Measurements from ENCODE around the gene UBAC1. TPM values are rescaled to one million over a fixed set of nuclear protein-coding genes. Genes with fewer than 3 reads are reported as not detected.

Gene UBAC1
- total RNA-seq, 3 donors from 2014 or later: 30.4 to 33.4 (median 31.4) TPM

DNA sequence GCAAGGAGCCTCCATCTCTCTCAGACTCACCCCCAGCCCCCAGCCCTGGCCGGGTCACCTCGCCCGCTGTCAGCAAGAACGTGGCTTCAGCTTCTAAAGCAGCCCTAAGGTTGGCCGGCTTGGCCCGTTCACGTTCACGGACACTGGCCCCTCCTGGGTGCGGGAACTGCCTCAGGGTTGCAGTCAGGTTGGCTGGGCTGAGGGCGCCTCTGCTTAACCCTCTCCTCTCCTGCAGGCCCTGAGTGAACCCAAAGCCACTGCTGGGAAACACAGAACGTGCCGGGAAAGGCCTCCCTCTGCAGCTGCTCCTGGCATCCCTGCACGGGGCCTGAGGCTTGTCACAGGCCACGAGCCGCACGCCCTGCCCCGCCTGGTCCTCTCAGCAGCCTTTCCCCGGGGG lies 40.1 kb upstream of the UBAC1 start:
- Mint-ChIP-seq H3K4me3 (no peak overlapping the region), H3K4me1 (ENCODE audit: low read depth) (no peaks in the 10 kb centered on the region), H3K27me3 (ENCODE audit: low read depth) (no peaks in the 10 kb centered on the region), H3K36me3 (ENCODE audit: insufficient read depth) (no peaks in the 10 kb centered on the region), H3K9me3 (no peaks in the 10 kb centered on the region)
- ATAC-seq: no peak
- no peak for DNase-seq

DNA sequence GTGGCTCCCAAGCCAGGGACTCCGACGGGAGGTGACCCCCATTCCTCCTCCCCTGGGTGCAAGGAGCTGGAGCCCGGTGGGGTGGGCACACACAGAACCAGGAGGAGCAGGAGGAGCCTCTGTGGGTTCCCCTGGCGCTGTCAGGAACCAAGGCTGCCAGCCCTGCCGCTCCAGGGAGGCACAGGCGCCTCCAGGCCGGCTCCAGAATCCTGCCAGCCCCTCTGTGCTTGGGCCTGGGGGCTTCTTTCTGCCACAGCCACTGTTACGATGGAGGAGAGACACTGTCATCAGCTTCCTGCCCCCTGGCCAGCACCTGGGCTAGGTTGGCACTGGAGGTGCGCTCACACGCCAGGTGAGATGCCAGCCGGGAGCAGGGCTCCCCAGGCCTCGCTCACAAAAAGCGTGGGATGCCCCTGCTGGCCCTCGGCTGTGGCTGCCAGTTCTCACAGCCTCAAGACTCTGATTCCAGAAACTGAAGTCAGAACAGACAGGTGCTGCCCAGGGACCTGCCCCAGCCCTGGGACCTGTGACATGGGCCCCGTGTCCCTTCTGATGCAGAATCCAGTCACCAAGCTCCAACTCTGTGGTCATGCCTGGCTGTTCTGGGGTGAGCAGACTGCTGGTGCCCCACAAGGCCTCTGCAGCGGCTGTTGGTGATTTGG lies 37.4 kb upstream of the UBAC1 start:
- Mint-ChIP-seq H3K36me3 (ENCODE audit: insufficient read depth) (no peaks in the 10 kb centered on the region), H3K4me1 (ENCODE audit: low read depth) (peaks cover 4% of the 10 kb centered on the region), H3K27me3 (ENCODE audit: low read depth) (no peaks in the 10 kb centered on the region), H3K9me3 (no peaks in the 10 kb centered on the region), H3K4me3 (no peak overlapping the region)
- ATAC-seq (no peak), DNase-seq (no peak)

DNA sequence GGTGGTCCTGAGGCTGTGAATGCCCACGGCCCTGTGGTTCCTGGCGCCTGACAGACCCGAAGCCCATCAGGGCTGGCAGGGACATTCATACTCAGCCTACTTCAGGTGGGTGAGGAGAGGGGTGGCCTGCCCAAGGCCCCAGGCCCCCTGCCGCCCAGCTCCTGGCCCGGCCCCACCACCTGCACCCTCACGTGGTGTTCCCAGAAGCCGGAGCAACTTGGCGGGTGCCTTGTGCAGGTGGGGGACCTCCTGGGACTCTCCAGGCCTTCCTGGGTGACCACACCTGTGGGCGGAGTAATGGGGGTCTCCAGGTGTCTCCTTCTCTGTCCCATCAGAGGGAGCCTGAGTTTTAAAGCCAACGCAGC lies 36.8 kb upstream of the UBAC1 start:
- H3K9me3 Mint-ChIP-seq: no peaks in the 10 kb centered on the region
- peaks cover 4% of the 10 kb centered on the region for H3K4me1 Mint-ChIP-seq (ENCODE audit: low read depth)
- H3K36me3 Mint-ChIP-seq (ENCODE audit: insufficient read depth): no peaks in the 10 kb centered on the region
- H3K27me3 Mint-ChIP-seq (ENCODE audit: low read depth): no peaks in the 10 kb centered on the region
- ATAC-seq (no peak), DNase-seq (no peak)
- H3K4me3 Mint-ChIP-seq: no peak overlapping the region

DNA sequence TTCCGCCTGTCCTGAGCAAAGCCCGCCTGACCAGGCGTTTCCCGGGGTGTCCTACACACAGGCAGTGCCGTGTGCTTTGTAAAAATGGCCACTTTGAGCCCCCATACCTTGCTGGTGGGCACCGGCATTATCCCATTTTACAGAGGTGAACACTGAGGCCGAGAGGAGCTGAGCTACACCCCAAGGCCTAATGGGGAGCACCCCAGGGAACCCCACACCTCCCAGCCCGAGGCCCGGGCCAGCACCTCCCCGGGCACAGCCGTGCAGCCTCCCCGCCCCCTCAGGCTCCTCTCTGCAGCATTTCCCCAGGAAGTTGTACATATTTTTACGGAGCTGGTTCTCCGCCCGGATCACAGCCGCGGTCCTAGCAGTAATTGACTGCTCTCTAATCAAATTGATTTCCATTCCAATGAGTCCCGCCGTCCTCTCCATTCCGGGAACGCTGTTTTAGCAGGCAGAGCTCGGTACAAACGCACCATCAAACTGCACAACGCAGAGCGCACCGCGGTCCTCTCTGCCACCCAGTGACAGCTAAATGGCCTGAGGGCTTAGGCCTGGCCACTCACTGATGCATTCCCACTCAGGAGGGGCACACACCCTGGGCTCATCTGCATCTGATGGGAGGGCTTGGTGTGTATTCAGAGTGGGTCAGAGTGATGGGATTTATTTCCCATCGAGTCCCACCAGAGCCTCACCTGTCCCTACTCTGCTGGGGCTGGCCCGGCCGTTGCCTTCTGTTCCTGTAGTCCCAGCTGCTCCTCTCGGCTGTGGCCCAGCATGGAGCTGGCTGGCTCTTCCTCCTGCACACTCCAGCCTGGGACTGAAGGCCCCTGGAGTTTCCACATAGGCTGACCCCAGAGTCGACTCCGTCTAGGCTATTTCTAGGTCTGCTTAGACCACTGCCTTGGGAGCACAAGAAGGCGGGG lies 36.2 kb upstream of the UBAC1 start:
- Mint-ChIP-seq H3K4me3 (no peak overlapping the region), H3K4me1 (ENCODE audit: low read depth) (peaks cover 7% of the 10 kb centered on the region), H3K9me3 (no peaks in the 10 kb centered on the region), H3K27me3 (ENCODE audit: low read depth) (no peaks in the 10 kb centered on the region), H3K36me3 (ENCODE audit: insufficient read depth) (no peaks in the 10 kb centered on the region)
- no peak for ATAC-seq
- DNase-seq: no peak

GRCh38 chr9:135995816-135996215 lies 34.6 kb upstream of the UBAC1 start:
- H3K36me3 Mint-ChIP-seq (ENCODE audit: insufficient read depth): no peaks in the 10 kb centered on the region
- H3K4me1 Mint-ChIP-seq (ENCODE audit: low read depth): peaks cover 14% of the 10 kb centered on the region
- no peaks in the 10 kb centered on the region for H3K27me3 Mint-ChIP-seq (ENCODE audit: low read depth)
- no peaks in the 10 kb centered on the region for H3K9me3 Mint-ChIP-seq
- DNase-seq (no peak), ATAC-seq (no peak)
- H3K4me3 Mint-ChIP-seq: no peak overlapping the region

- Mint-ChIP-seq H3K27me3 (ENCODE audit: low read depth) (no peaks in the 10 kb centered on the region), H3K9me3 (no peaks in the 10 kb centered on the region), H3K4me3 (no peak overlapping the region), H3K36me3 (ENCODE audit: insufficient read depth) (no peaks in the 10 kb centered on the region), H3K4me1 (ENCODE audit: low read depth) (peaks cover 20% of the 10 kb centered on the region)
- ATAC-seq: no peak
- no peak for DNase-seq
Observed at GRCh38 chr9:135994501-135995192, 33.5 kb upstream of the UBAC1 start.

- peaks cover 21% of the 10 kb centered on the region for H3K4me1 Mint-ChIP-seq (ENCODE audit: low read depth)
- ATAC-seq (no peak), DNase-seq (no peak)
- no peak overlapping the region for H3K4me3 Mint-ChIP-seq
- H3K9me3 Mint-ChIP-seq: no peaks in the 10 kb centered on the region
- no peaks in the 10 kb centered on the region for H3K27me3 Mint-ChIP-seq (ENCODE audit: low read depth)
- H3K36me3 Mint-ChIP-seq (ENCODE audit: insufficient read depth): no peaks in the 10 kb centered on the region
Observed at GRCh38 chr9:135993765-135994500, 32.8 kb upstream of the UBAC1 start.

DNA sequence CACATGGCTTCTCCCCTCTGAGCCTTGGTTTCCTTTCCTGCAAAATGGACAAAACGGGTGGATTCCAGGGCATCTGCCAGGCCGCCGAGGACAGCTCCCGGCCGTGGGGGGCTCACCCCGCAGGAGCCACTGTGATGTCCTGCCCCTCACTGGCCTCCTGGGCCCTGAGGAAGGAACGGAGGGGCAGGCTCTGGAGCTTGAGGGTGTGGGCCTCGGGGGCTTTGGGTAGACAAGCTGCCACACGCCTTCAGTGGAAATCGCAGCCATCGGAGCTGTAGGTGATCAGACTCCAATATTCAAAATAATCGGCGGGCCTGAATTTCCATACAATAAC lies 32.2 kb upstream of the UBAC1 start:
- H3K4me3 Mint-ChIP-seq: no peak overlapping the region
- no peaks in the 10 kb centered on the region for H3K9me3 Mint-ChIP-seq
- peaks cover 21% of the 10 kb centered on the region for H3K4me1 Mint-ChIP-seq (ENCODE audit: low read depth)
- no peak for DNase-seq
- no peak for ATAC-seq
- no peaks in the 10 kb centered on the region for H3K36me3 Mint-ChIP-seq (ENCODE audit: insufficient read depth)
- no peaks in the 10 kb centered on the region for H3K27me3 Mint-ChIP-seq (ENCODE audit: low read depth)

DNA sequence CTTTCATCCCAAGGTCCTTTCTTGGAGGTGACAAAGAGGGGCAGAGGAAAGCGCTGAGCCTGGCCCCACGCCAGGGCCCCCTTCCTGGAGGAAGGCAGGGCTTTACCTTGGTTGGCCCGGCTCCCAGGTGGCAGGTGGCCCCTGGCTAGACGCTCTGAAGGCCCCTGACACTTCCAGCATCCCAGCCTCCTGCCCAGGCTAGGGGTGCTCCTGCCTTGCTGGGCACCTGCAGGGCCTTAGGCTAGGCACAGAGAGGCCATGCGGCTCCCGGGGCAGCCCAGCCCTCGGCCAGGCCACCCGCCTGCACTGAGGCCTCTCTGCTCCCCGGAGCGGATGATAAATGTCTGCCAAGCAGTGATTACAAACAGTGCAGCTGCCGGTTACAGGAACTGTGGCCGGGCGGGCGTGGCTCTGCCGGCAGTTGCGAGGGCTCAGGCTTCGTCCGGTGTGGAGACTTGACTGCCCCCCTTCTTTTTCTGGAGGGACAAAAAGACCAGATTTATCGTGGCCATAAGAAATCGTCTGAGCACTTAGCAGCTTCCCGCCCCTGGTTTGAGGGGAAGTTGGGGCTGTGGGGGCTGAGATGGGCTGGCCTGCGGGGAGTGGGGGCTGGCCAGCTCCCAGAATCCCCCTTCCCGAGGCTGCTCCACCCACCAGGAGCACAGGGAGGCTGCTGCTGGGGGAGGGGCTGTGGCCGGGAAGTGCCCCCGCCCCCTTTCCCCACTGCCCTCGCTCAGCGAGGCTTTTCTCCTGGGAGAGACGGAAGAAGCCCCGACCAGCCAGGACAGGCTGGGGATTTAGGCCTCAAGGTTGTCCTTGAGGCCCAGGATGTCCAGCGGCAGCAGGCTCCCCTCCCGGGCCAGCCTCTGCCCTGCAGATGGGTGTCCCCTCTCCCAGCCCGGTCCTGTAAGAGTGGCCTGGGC lies 31.6 kb upstream of the UBAC1 start:
- DNase-seq: peak; percentile 20
- H3K9me3 Mint-ChIP-seq: no peaks in the 10 kb centered on the region
- H3K4me1 Mint-ChIP-seq (ENCODE audit: low read depth): peaks cover 21% of the 10 kb centered on the region
- no peaks in the 10 kb centered on the region for H3K27me3 Mint-ChIP-seq (ENCODE audit: low read depth)
- ATAC-seq: peak; percentile 58 to 65
- H3K36me3 Mint-ChIP-seq (ENCODE audit: insufficient read depth): no peaks in the 10 kb centered on the region
- H3K4me3 Mint-ChIP-seq: peak overlapping the region; percentile 31

- peaks cover 21% of the 10 kb centered on the region for H3K4me1 Mint-ChIP-seq (ENCODE audit: low read depth)
- no peak for ATAC-seq
- no peak for DNase-seq
- H3K27me3 Mint-ChIP-seq (ENCODE audit: low read depth): no peaks in the 10 kb centered on the region
- H3K4me3 Mint-ChIP-seq: no peak overlapping the region
- no peaks in the 10 kb centered on the region for H3K9me3 Mint-ChIP-seq
- no peaks in the 10 kb centered on the region for H3K36me3 Mint-ChIP-seq (ENCODE audit: insufficient read depth)
Observed at GRCh38 chr9:135991771-135992170, 30.6 kb upstream of the UBAC1 start.

DNA sequence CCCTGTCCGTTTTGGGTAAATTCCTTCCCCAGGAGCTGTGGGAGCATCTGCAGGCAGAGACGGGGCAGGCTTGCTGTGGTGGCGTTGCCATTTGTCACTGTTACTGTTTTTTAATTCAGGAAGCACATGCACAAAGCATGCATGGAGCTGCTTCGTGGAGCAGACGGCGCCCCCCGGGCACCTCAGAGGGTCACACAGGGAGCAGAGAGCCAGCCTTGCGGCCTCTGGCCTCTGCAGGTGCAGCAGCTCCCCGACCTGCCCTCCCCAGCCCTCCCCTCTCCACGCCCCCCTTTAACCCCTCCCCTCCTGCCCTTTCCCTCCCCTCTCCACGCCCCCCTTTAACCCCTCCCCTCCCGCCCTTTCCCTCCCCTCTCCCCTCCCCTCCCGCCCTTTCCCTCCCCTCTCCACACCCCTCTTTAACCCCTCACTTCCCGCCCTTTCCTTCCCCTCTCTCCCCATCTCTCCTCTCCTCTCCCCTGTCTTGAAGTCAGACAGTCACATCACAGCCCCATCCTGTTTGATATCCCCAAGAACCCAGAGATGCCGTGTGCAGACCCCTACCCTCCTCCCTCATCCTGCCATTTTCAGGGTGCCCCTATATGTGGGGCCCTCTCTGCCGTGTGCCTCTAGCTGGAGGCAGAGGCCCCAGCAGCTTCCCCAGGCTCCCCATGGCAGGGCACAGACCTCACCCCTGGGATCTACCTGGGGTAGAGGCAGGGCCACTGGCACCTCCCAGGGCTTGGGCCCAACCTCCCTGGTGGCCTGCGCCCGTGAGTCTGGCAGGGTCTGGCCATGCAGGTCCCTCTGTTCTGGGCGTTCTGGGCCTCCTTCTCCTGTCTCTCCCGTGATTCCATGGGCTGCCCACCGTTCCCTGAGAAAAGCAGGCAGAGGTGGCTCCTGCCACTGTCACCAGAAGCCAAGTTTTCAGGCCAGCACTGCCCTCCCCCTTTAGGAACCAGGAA lies 29.6 kb upstream of the UBAC1 start:
- H3K27me3 Mint-ChIP-seq (ENCODE audit: low read depth): no peaks in the 10 kb centered on the region
- no peaks in the 10 kb centered on the region for H3K36me3 Mint-ChIP-seq (ENCODE audit: insufficient read depth)
- peak; percentile 57 to 66 for ATAC-seq
- DNase-seq: peak; percentile 52
- no peaks in the 10 kb centered on the region for H3K9me3 Mint-ChIP-seq
- H3K4me1 Mint-ChIP-seq (ENCODE audit: low read depth): peaks cover 21% of the 10 kb centered on the region
- peak overlapping the region; percentile 42 for H3K4me3 Mint-ChIP-seq

- no peaks in the 10 kb centered on the region for H3K27me3 Mint-ChIP-seq (ENCODE audit: low read depth)
- DNase-seq (no peak), ATAC-seq (peak; percentile 38 to 47)
- H3K36me3 Mint-ChIP-seq (ENCODE audit: insufficient read depth): no peaks in the 10 kb centered on the region
- H3K4me1 Mint-ChIP-seq (ENCODE audit: low read depth): peaks cover 20% of the 10 kb centered on the region
- H3K4me3 Mint-ChIP-seq: peak overlapping the region; percentile 47
- H3K9me3 Mint-ChIP-seq: no peaks in the 10 kb centered on the region
Observed at GRCh38 chr9:135989722-135990467, 28.7 kb upstream of the UBAC1 start.
